Measurements from ENCODE around the gene RBM19. TPM values are rescaled to one million over a fixed set of nuclear protein-coding genes. Genes with fewer than 3 reads are reported as not detected.
A peak's percentile ranks its signal among the peaks of the same experiment; 100 is the strongest.

RBM19 gene
- total RNA-seq, 1 experiment from 2014 or later = 29.2 TPM

GRCh38 chr12:113793250-113793649 lies 172.9 kb downstream of the RBM19 start:
- POLR2A ChIA-PET = no interaction called here
- intact Hi-C loops (cut with micrococcal nuclease) = no loop called here
- no peaks in the 10 kb centered on the region for H3K36me3 Mint-ChIP-seq (ENCODE audit: insufficient read depth, unreplicated experiment)
- DNase-seq (ENCODE audit: unreplicated experiment) = no peak
- H3K27ac Mint-ChIP-seq (ENCODE audit: low read depth, unreplicated experiment) = no peak overlapping the region
- no TSS peak for BruUV-seq (replicated peaks)
- H3K4me3 Mint-ChIP-seq (ENCODE audit: unreplicated experiment) = no peak overlapping the region
- H3K4me1 Mint-ChIP-seq (ENCODE audit: insufficient read depth, unreplicated experiment) = no peaks in the 10 kb centered on the region
- peaks cover 46% of the 10 kb centered on the region for H3K27me3 Mint-ChIP-seq (ENCODE audit: insufficient read depth, unreplicated experiment)
- H3K9me3 Mint-ChIP-seq (ENCODE audit: unreplicated experiment) = no peaks in the 10 kb centered on the region
- TF ChIP-seq CTCF (IDR thresholded peaks at IDR 0.05; ENCODE audit: unreplicated experiment) = no peak
- CTCF ChIA-PET = no interaction called here

- no peak for DNase-seq (ENCODE audit: unreplicated experiment)
- ChIA-PET POLR2A (no interaction called here), CTCF (no interaction called here)
- no peaks in the 10 kb centered on the region for H3K9me3 Mint-ChIP-seq (ENCODE audit: unreplicated experiment)
- no TSS peak for BruUV-seq (replicated peaks)
- TF ChIP-seq CTCF (IDR thresholded peaks at IDR 0.05; ENCODE audit: unreplicated experiment) = no peak
- H3K27ac Mint-ChIP-seq (ENCODE audit: low read depth, unreplicated experiment) = no peak overlapping the region
- H3K27me3 Mint-ChIP-seq (ENCODE audit: insufficient read depth, unreplicated experiment) = peaks cover 50% of the 10 kb centered on the region
- intact Hi-C loops (cut with micrococcal nuclease) = no loop called here
- peaks cover 7% of the 10 kb centered on the region for H3K4me1 Mint-ChIP-seq (ENCODE audit: insufficient read depth, unreplicated experiment)
- H3K4me3 Mint-ChIP-seq (ENCODE audit: unreplicated experiment) = no peak overlapping the region
- H3K36me3 Mint-ChIP-seq (ENCODE audit: insufficient read depth, unreplicated experiment) = no peaks in the 10 kb centered on the region
Observed at GRCh38 chr12:113792450-113792849, 173.7 kb downstream of the RBM19 start.

- CTCF ChIA-PET = interaction anchor here (0.6 kb wide), 1 partner anchor 714 kb away, joined by 4 read pairs; no protein-coding TSS in a partner anchor
- peak; percentile 73 for DNase-seq (ENCODE audit: unreplicated experiment)
- Mint-ChIP-seq H3K4me3 (ENCODE audit: unreplicated experiment) (no peak overlapping the region), H3K36me3 (ENCODE audit: insufficient read depth, unreplicated experiment) (no peaks in the 10 kb centered on the region), H3K4me1 (ENCODE audit: insufficient read depth, unreplicated experiment) (peaks cover 7% of the 10 kb centered on the region), H3K27ac (ENCODE audit: low read depth, unreplicated experiment) (no peak overlapping the region), H3K9me3 (ENCODE audit: unreplicated experiment) (no peaks in the 10 kb centered on the region), H3K27me3 (ENCODE audit: insufficient read depth, unreplicated experiment) (peaks cover 59% of the 10 kb centered on the region)
- intact Hi-C loops (cut with micrococcal nuclease) = no loop called here
- BruUV-seq (replicated peaks) = no TSS peak
- no peak for TF ChIP-seq CTCF (IDR thresholded peaks at IDR 0.05; ENCODE audit: unreplicated experiment)
- POLR2A ChIA-PET = interaction anchor here (0.6 kb wide), 1 partner anchor 36 kb away, joined by 3 read pairs; no protein-coding TSS in a partner anchor
Observed at GRCh38 chr12:113788020-113788856, 177.9 kb downstream of the RBM19 start.

- no peak for TF ChIP-seq CTCF (IDR thresholded peaks at IDR 0.05; ENCODE audit: unreplicated experiment)
- intact Hi-C loops (cut with micrococcal nuclease) = no loop called here
- ChIA-PET CTCF (interaction anchor here (0.7 kb wide), 1 partner anchor 34 kb away, joined by 3 read pairs; no protein-coding TSS in a partner anchor), POLR2A (no interaction called here)
- Mint-ChIP-seq H3K4me1 (ENCODE audit: insufficient read depth, unreplicated experiment) (peaks cover 7% of the 10 kb centered on the region), H3K36me3 (ENCODE audit: insufficient read depth, unreplicated experiment) (no peaks in the 10 kb centered on the region), H3K27me3 (ENCODE audit: insufficient read depth, unreplicated experiment) (peaks cover 38% of the 10 kb centered on the region), H3K4me3 (ENCODE audit: unreplicated experiment) (no peak overlapping the region), H3K9me3 (ENCODE audit: unreplicated experiment) (no peaks in the 10 kb centered on the region), H3K27ac (ENCODE audit: low read depth, unreplicated experiment) (no peak overlapping the region)
- peak; percentile 18 for DNase-seq (ENCODE audit: unreplicated experiment)
- no TSS peak for BruUV-seq (replicated peaks)
Observed at GRCh38 chr12:113786107-113786506, 180.0 kb downstream of the RBM19 start.
